HUES48 (cell line): ENCODE data around the gene ATM.

Experiments
- H3K27ac ChIP-seq: one replicate; pipeline ENCODE4 v1.7.0; 2013; ENCODE audit warnings: low read depth, low read length, inconsistent platforms
- H3K27me3 ChIP-seq: 2 replicates; pipeline ENCODE4 v1.6.1; 2013; ENCODE audit warnings: mild to moderate bottlenecking, low read length; ENCODE audit not compliant: control insufficient read depth, insufficient read depth
- H3K36me3 ChIP-seq: 2 replicates; pipeline ENCODE4 v1.6.1; 2013; ENCODE audit warnings: low read length; ENCODE audit not compliant: control insufficient read depth, insufficient read depth
- H3K4me1 ChIP-seq: 2 replicates; pipeline ENCODE4 v1.6.1; 2013; ENCODE audit warnings: mild to moderate bottlenecking, low read length; ENCODE audit not compliant: control insufficient read depth, insufficient read depth
- H3K4me3 ChIP-seq: 2 replicates; pipeline ENCODE4 v1.5.1; 2013; ENCODE audit warnings: mild to moderate bottlenecking, low read depth, low read length
- H3K9ac ChIP-seq: 2 replicates; pipeline ENCODE4 v1.6.1; 2013; ENCODE audit warnings: mild to moderate bottlenecking, low read depth, low read length, moderate library complexity
- H3K9me3 ChIP-seq: 2 replicates; pipeline ENCODE4 v1.6.1; 2013; ENCODE audit warnings: low read length; ENCODE audit not compliant: control insufficient read depth, insufficient read depth

ATM gene

GRCh38 chr11:108221911-108222573 lies 825 bp upstream of the ATM start:
- Histone ChIP-seq H3K4me3 (peak overlapping the region; percentile 78), H3K4me1 (peaks cover 40% of the 10 kb centered on the region), H3K36me3 (no peaks in the 10 kb centered on the region; the same call in 1 of the 2 replicates), H3K27me3 (no peaks in the 10 kb centered on the region), H3K9me3 (no peaks in the 10 kb centered on the region), H3K27ac (peak overlapping the region; percentile 99), H3K9ac (peak overlapping the region; percentile 84)

GRCh38 chr11:108223348-108224149 lies 682 bp downstream of the ATM start:
- H3K9me3 ChIP-seq = no peaks in the 10 kb centered on the region
- H3K9ac ChIP-seq = peak overlapping the region; percentile 89
- no peaks in the 10 kb centered on the region for H3K27me3 ChIP-seq
- H3K4me1 ChIP-seq = peaks cover 40% of the 10 kb centered on the region
- H3K36me3 ChIP-seq = peaks cover 12% of the 10 kb centered on the region
- peak overlapping the region; percentile 99 for H3K27ac ChIP-seq
- peak overlapping the region; percentile 87 for H3K4me3 ChIP-seq

- Histone ChIP-seq H3K27me3 (no peaks in the 10 kb centered on the region), H3K36me3 (peaks cover 20% of the 10 kb centered on the region), H3K27ac (no peak overlapping the region), H3K4me1 (peaks cover 32% of the 10 kb centered on the region), H3K9me3 (no peaks in the 10 kb centered on the region), H3K4me3 (peak overlapping the region; percentile 87), H3K9ac (no peak overlapping the region)
These were observed 1.5 kb downstream of the ATM start for GRCh38 chr11:108224366-108224765.

- H3K4me1 ChIP-seq = peaks cover 24% of the 10 kb centered on the region
These were observed 2.3 kb downstream of the ATM start for GRCh38 chr11:108224911-108225786.

GRCh38 chr11:108226036-108226435 lies 3.2 kb downstream of the ATM start:
- Histone ChIP-seq H3K36me3 (peaks cover 37% of the 10 kb centered on the region), H3K4me3 (no peak overlapping the region), H3K9ac (no peak overlapping the region), H3K27me3 (no peaks in the 10 kb centered on the region), H3K4me1 (peaks cover 15% of the 10 kb centered on the region), H3K9me3 (no peaks in the 10 kb centered on the region), H3K27ac (no peak overlapping the region)

More at GRCh38 chr11:108224911-108225786, 2.3 kb downstream of the ATM start:
- Histone ChIP-seq H3K4me3 (peak overlapping the region; percentile 87), H3K9me3 (no peaks in the 10 kb centered on the region), H3K27me3 (no peaks in the 10 kb centered on the region), H3K36me3 (peaks cover 28% of the 10 kb centered on the region), H3K9ac (no peak overlapping the region), H3K27ac (no peak overlapping the region)

- H3K4me3 ChIP-seq = no peak overlapping the region
- no peaks in the 10 kb centered on the region for H3K9me3 ChIP-seq
- H3K27ac ChIP-seq = no peak overlapping the region
- no peak overlapping the region for H3K9ac ChIP-seq
- H3K27me3 ChIP-seq = no peaks in the 10 kb centered on the region
- peaks cover 14% of the 10 kb centered on the region for H3K4me1 ChIP-seq
- peaks cover 53% of the 10 kb centered on the region for H3K36me3 ChIP-seq
These were observed 5.4 kb downstream of the ATM start for GRCh38 chr11:108228251-108228650.

- no peaks in the 10 kb centered on the region for H3K4me1 ChIP-seq
- H3K9ac ChIP-seq = no peak overlapping the region
- peaks cover 82% of the 10 kb centered on the region for H3K36me3 ChIP-seq
- no peaks in the 10 kb centered on the region for H3K27me3 ChIP-seq
- no peaks in the 10 kb centered on the region for H3K9me3 ChIP-seq
- H3K4me3 ChIP-seq = no peak overlapping the region
- no peak overlapping the region for H3K27ac ChIP-seq
These were observed 10.5 kb downstream of the ATM start for GRCh38 chr11:108233277-108233945.

- H3K27me3 ChIP-seq = no peaks in the 10 kb centered on the region
- H3K9ac ChIP-seq = no peak overlapping the region
- no peak overlapping the region for H3K27ac ChIP-seq
- H3K4me1 ChIP-seq = no peaks in the 10 kb centered on the region
- no peak overlapping the region for H3K4me3 ChIP-seq
- peaks cover 82% of the 10 kb centered on the region for H3K36me3 ChIP-seq
- no peaks in the 10 kb centered on the region for H3K9me3 ChIP-seq
These were observed 12.3 kb downstream of the ATM start for GRCh38 chr11:108235192-108235591.

GRCh38 chr11:108235633-108236032 lies 12.8 kb downstream of the ATM start:
- Histone ChIP-seq H3K36me3 (peaks cover 82% of the 10 kb centered on the region), H3K9ac (no peak overlapping the region), H3K9me3 (no peaks in the 10 kb centered on the region), H3K27me3 (no peaks in the 10 kb centered on the region), H3K4me3 (no peak overlapping the region), H3K27ac (no peak overlapping the region), H3K4me1 (no peaks in the 10 kb centered on the region)

- H3K9me3 ChIP-seq = no peaks in the 10 kb centered on the region
- no peak overlapping the region for H3K9ac ChIP-seq
- H3K27ac ChIP-seq = no peak overlapping the region
- H3K27me3 ChIP-seq = no peaks in the 10 kb centered on the region
- H3K4me1 ChIP-seq = no peaks in the 10 kb centered on the region
- no peak overlapping the region for H3K4me3 ChIP-seq
- peaks cover 78% of the 10 kb centered on the region for H3K36me3 ChIP-seq
These were observed 14.2 kb downstream of the ATM start for GRCh38 chr11:108237058-108237481.
